Uterus (tissue), 4 donors: Measurements from ENCODE around the gene BRI3. TPM values are rescaled to one million over a fixed set of nuclear protein-coding genes. Genes with fewer than 3 reads are reported as not detected.
"Not testable (repeated sequence)": the region's sequence is repeated elsewhere in the genome, so short reads cannot be mapped to it uniquely, and the experiment has no call there.

Experiments
- DNase-seq, 2 donors: peaks; one replicate each; pipeline ENCODE4 v3.0.0-alpha.2; 2019 to 2020
- H3K27ac ChIP-seq, 2 donors: fragments of 200-600 bp; sonication (generic); 1 replicate in 1 of 2; 2 replicates in 1 of 2; pipeline ENCODE4 v1.5.1; 2016 to 2018
- H3K27me3 ChIP-seq, 2 donors: fragments of 200-600 bp; sonication (generic); one replicate each; pipeline ENCODE4 v1.5.1; 2018 to 2019; ENCODE audit warnings: control low read depth in 1 of 2
- H3K36me3 ChIP-seq, 2 donors: fragments of 200-600 bp; sonication (generic); one replicate each; pipeline ENCODE4 v1.5.1; 2019; ENCODE audit warnings: control low read depth in 1 of 2
- H3K4me1 ChIP-seq, 2 donors: fragments of 200-600 bp; sonication (generic); one replicate each; pipeline ENCODE4 v1.5.1; 2018 to 2019; ENCODE audit warnings: control low read depth in 1 of 2
- H3K4me3 ChIP-seq, 2 donors: fragments of 200-600 bp; sonication (generic); 1 replicate in 1 of 2; 2 replicates in 1 of 2; pipeline ENCODE4 v1.5.1; 2018 to 2019; ENCODE audit warnings: mild to moderate bottlenecking in 1 of 2
- H3K9me3 ChIP-seq, 2 donors: fragments of 200-600 bp; sonication (generic); one replicate each; pipeline ENCODE4 v1.5.1; 2019; ENCODE audit warnings: control low read depth in 1 of 2
- CTCF ChIP-seq, 4 experiments: fragments of 200-600 bp in 2 of 4; fragments of 450-650 bp in 2 of 4; sonication (generic) in 2 of 4; IDR thresholded peaks; one replicate each; pipeline ENCODE4 v1.5.1; 2016 to 2019; ENCODE audit warnings: antibody characterized with exemption in 4 of 4, mild to moderate bottlenecking in 2 of 4, moderate library complexity in 1 of 4
- POLR2A ChIP-seq, 2 donors: fragments of 450-650 bp; IDR thresholded peaks; one replicate each; pipeline ENCODE4 v1.6.1; 2016; ENCODE audit warnings: antibody characterized with exemption in 2 of 2, mild to moderate bottlenecking in 1 of 2, moderate library complexity in 1 of 2
- intact Hi-C: fragments of 100-400 bp; cut with DNase I; formaldehyde crosslinking; loops from one replicate; pipeline ENCODE4 v1.15.1; 2023; ENCODE audit warnings: low total_unique reads
- total RNA-seq, 4 donors: library from RNA; depleted of rRNA in 3 of 4; stranded (reverse); fragments of >200 nt in 3 of 4; gene quantifications; one replicate each; pipeline versions ENCODE4 v1.1.0 to v1.2.4, GENCODE V29; 2014 to 2023
- donor health status: DM: yes; HTN: yes; CAD: no.

BRI3 gene
- total RNA-seq, 4 donors from 2014 or later = 8.5 to 161 (median 28.1) TPM

GRCh38 chr7:98314469-98314868, 33.0 kb downstream of the BRI3 start:
- no peak for DNase-seq
- no peaks in the 10 kb centered on the region for H3K4me1 ChIP-seq
- no peaks in the 10 kb centered on the region for H3K9me3 ChIP-seq
- H3K27ac ChIP-seq = no peak overlapping the region
- no peak overlapping the region for H3K4me3 ChIP-seq
- H3K27me3 ChIP-seq = no peaks in the 10 kb centered on the region
- intact Hi-C loops = no loop called here
- TF ChIP-seq CTCF (IDR thresholded peaks at IDR 0.05) (no peak), POLR2A (IDR thresholded peaks at IDR 0.05) (no peak)
- H3K36me3 ChIP-seq = no peaks in the 10 kb centered on the region

GRCh38 chr7:98315318-98315993, 34.0 kb downstream of the BRI3 start:
- intact Hi-C loops = no loop called here
- Histone ChIP-seq H3K27me3 (no peaks in the 10 kb centered on the region), H3K4me1 (no peaks in the 10 kb centered on the region), H3K4me3 (no peak overlapping the region), H3K27ac (no peak overlapping the region), H3K9me3 (no peaks in the 10 kb centered on the region), H3K36me3 (no peaks in the 10 kb centered on the region)
- DNase-seq = no peak
- TF ChIP-seq CTCF (IDR thresholded peaks at IDR 0.05) (no peak), POLR2A (IDR thresholded peaks at IDR 0.05) (no peak)

GRCh38 chr7:98315994-98316527, 34.6 kb downstream of the BRI3 start:
- H3K4me1 ChIP-seq, DNase-seq, H3K4me3 ChIP-seq, H3K27ac ChIP-seq, H3K36me3 ChIP-seq, intact Hi-C loops, H3K27me3 ChIP-seq, H3K9me3 ChIP-seq: not testable (repeated sequence)

GRCh38 chr7:98317366-98318040, 36.0 kb downstream of the BRI3 start:
- H3K4me3 ChIP-seq = no peak overlapping the region
- no peak overlapping the region for H3K27ac ChIP-seq
- DNase-seq = no peak
- no peaks in the 10 kb centered on the region for H3K4me1 ChIP-seq
- no peaks in the 10 kb centered on the region for H3K27me3 ChIP-seq
- H3K9me3 ChIP-seq = no peaks in the 10 kb centered on the region
- intact Hi-C loops = no loop called here
- no peaks in the 10 kb centered on the region for H3K36me3 ChIP-seq
- no peak for TF ChIP-seq POLR2A (IDR thresholded peaks at IDR 0.05)
- no peak for TF ChIP-seq CTCF (IDR thresholded peaks at IDR 0.05)

GRCh38 chr7:98319176-98319575, 37.7 kb downstream of the BRI3 start:
- no peak for DNase-seq
- H3K9me3 ChIP-seq = no peaks in the 10 kb centered on the region
- no peaks in the 10 kb centered on the region for H3K4me1 ChIP-seq
- no peaks in the 10 kb centered on the region for H3K27me3 ChIP-seq
- H3K27ac ChIP-seq = peak overlapping the region in 1 of 2 donors; percentile 5
- intact Hi-C loops = no loop called here
- no peaks in the 10 kb centered on the region for H3K36me3 ChIP-seq
- TF ChIP-seq POLR2A (IDR thresholded peaks at IDR 0.05) (no peak), CTCF (IDR thresholded peaks at IDR 0.05) (no peak)
- H3K4me3 ChIP-seq = no peak overlapping the region
